ENCODE measurements around the gene COX19.
"Not testable (repeated sequence)": the region's sequence is repeated elsewhere in the genome, so short reads cannot be mapped to it uniquely, and the experiment has no call there.

The COX19 gene

DNA sequence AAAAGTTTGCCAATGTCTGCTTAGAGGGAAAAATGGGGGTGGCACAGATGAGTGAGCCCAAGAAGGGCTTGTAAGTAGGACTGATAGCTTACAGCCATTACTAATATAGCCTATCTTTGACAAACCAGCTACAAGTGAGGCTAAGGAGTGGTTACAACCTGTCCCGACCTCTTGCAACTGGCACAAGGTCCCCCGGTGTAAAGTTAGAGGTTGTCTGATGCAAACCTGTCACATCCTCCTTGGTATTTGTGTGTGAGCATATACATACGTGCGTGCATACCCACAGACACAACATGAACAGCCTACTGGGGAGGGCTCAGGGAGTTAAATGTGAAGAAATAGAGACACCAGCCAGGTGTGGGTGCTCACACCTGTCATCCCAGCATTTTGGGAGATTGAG, 35.5 kb downstream of the COX19 start:
- DNase-seq, result no peak

- no peak for DNase-seq
These were observed 36.7 kb downstream of the COX19 start for GRCh38 chr7:938546-939185.

- DNase-seq, result no peak
These were observed 37.4 kb downstream of the COX19 start for GRCh38 chr7:937856-938484.

DNA sequence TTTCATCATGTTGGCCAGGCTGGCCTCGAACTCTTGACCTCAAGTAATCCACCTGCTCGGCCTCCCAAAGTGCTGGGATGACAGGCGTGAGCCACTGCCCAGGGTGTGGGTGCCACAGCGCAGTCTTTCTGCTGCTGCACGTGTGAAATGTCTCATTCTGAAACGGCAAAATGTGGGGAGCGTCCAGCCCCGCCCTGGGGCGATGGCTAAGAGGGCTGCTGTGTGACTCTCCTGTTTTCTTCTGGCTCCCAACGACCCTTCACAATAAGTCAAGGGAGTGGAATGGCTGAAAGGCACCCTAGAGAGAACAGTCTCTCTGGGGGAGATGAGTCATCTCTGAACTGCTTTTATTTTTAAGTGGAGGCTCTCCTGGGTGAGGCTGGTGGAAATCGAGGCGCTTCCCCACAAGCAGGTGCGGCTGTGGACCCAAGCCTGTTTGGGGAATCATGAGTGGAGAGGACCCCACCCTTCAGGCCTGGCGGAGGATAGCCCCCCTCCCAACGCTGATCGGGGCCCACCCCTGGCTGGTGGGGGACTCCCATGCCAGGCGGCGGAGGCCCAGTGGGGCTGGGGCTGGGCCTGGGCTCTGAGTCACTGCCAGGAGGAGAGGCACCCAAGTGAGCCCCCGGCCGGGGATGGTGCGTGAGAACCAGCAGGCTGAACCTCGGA, 38.8 kb downstream of the COX19 start:
- no peak for DNase-seq

- DNase-seq, result no peak
These were observed 39.4 kb downstream of the COX19 start for GRCh38 chr7:935874-936385.

GRCh38 chr7:935164-935873, 40.0 kb downstream of the COX19 start:
- DNase-seq, result no peak

- no peak for DNase-seq
These were observed 40.7 kb downstream of the COX19 start for GRCh38 chr7:934469-935163.

GRCh38 chr7:932651-932975, 42.7 kb downstream of the COX19 start:
- DNase-seq, result no peak

DNA sequence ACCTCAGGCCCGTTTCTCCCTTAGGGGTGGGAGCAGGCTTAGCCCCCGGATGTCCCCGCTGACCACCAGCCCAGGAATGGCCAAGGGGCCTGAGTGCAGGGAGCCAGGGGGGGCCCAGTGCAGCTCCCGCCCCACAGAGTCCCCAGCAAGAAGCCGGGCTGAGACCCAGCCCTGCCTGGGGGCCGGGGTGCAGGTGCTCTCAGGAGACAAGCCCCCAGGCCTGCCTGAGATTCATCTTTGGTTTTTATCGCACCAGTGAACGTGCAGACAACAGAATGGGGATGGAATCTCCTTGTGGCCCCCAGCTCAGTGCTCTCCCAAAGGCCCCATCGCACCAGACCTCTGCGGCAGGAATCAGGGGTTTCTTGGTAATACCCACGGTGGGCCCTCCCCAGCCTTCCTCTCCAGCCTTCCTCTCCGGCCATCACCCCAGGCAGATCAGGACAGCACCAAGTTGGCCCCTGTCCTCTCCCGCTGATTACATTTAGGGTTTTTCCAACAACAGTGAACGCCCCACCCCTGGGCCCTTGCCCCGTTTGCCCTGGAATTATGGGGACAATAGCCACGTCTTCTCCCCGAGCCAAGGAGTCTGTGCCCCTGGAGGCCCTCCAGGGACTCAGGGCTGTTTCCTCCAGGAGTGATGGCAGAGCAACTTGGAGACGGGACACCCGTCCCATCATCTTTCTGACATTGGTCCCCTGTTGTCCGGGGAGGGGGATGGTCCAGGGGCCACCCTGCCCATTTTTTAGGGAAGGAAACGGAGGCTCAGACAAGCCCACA, 43.3 kb downstream of the COX19 start:
- DNase-seq, result no peak

- no peak for DNase-seq
These were observed 44.2 kb downstream of the COX19 start for GRCh38 chr7:930975-931758.

GRCh38 chr7:929311-929711, 46.0 kb downstream of the COX19 start:
- DNase-seq, result no peak

DNA sequence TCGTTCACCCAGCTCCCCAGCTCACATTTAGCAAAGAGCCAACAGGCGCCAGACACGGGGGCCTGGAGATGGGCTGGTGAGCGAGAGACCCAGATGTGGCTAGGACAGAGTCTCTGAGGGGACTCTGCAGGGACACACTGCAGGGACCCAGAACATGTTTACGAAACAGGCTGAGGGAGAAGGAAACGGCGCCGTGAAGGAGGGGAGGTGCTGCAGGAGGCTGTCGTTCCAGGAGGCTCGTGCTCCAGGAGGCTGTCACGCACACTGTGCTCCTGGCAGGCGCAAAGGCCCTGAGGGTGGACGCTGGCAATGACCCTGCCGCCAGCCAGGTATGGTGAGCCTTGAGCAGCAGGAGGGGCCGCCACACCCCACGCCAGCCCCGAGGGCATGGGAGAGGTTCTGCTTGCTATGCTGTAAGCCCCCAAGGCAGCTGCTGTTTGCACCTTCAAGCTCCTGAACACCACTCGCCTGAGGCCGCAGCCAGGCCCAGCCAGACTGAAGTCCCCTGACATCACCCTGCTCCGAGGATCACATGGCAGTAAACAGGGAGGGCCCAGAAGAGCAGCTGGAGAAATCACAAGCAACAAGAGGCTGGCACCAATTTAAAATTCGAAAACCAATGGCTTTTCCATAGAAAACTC, 48.2 kb downstream of the COX19 start:
- no peak for DNase-seq

GRCh38 chr7:926061-927030, 49.0 kb downstream of the COX19 start:
- DNase-seq, result no peak

- no peak for DNase-seq
These were observed 49.7 kb downstream of the COX19 start for GRCh38 chr7:925601-926000.

DNA sequence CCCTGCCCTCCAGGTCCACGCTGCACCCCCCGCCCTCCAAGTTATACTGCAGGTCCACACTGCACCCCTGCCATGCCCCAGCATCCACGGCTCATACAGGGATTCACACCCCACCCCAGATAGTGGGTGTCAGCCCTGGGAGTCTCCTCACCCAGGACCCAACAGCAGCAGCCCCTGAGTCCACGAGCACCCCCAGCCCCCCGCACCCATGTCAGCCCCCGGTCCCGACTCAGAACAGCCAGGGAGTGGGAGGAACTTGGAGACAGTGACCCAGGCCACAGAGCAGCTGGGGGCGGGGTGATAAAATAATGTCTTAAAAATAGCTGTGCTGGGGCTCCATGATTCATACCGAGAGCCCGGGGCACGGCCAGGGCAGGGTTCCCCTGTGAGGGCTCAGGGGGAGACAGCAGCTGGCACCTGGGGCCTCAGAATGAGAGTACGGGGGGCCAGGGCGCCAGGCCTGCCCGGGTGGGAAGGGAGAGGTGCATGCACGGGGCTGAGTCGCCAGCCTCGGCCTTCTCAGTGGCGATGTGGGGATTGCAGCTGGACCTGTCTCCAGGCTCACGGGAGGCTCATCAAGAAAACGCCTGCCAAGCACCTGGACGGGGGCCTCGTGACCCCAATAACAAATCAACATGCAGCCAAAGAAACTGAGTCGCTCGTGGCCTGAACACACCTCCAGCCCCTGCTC, 50.7 kb downstream of the COX19 start:
- DNase-seq, result no peak

GRCh38 chr7:924042-924441, 51.3 kb downstream of the COX19 start:
- DNase-seq, result not testable (repeated sequence)

GRCh38 chr7:923108-924041, 52.0 kb downstream of the COX19 start:
- DNase-seq, result no peak
